DND-41 (cell line): Measurements from ENCODE around the gene SAPCD2.

Experiments
- ATAC-seq: fragments of 200-7000 bp; cut with Tn5 transposase; 3 replicates; pipeline ENCODE4 v1.9.1; 2021; ENCODE audit warnings: low read depth; ENCODE audit not compliant: insufficient read depth
- DNase-seq: peaks from one replicate; pipeline ENCODE4 v3.0.0-alpha.2; 2020
- H2AFZ ChIP-seq: 2 replicates; pipeline ENCODE4 v1.6.0; 2012; ENCODE audit warnings: low read depth, low read length
- H3K27ac ChIP-seq: 2 replicates; pipeline ENCODE4 v1.5.1; 2012; ENCODE audit warnings: low read length, inconsistent platforms
- H3K27me3 ChIP-seq: fragments of 200-600 bp; sonication (generic); 2 replicates; pipeline ENCODE4 v1.6.0; 2012; ENCODE audit warnings: low read length, mild to moderate bottlenecking, inconsistent platforms; ENCODE audit not compliant: insufficient read depth, poor library complexity
- H3K36me3 ChIP-seq: 2 replicates; pipeline ENCODE4 v1.5.1; 2012; ENCODE audit warnings: low read length, inconsistent platforms; ENCODE audit not compliant: insufficient read depth
- H3K4me1 ChIP-seq: 2 replicates; pipeline ENCODE4 v1.5.1; 2012; ENCODE audit warnings: mild to moderate bottlenecking, low read length; ENCODE audit not compliant: insufficient read depth
- H3K4me2 ChIP-seq: 2 replicates; pipeline ENCODE4 v1.6.0; 2012; ENCODE audit warnings: mild to moderate bottlenecking, moderate library complexity, low read length, inconsistent platforms; ENCODE audit not compliant: insufficient read depth
- H3K4me3 ChIP-seq, 2 experiments: fragments of 200-600 bp in 1 of 2; shearing (Covaris generic) in 1 of 2; 2 replicates each; pipeline ENCODE4 v1.5.1; 2012 to 2016; ENCODE audit warnings: inconsistent platforms in 2 of 2, low read length in 2 of 2, mild to moderate bottlenecking in 2 of 2, low read depth in 1 of 2, moderate library complexity in 1 of 2
- H3K79me2 ChIP-seq: 2 replicates; pipeline ENCODE4 v1.6.0; 2012; ENCODE audit warnings: low read length, inconsistent platforms; ENCODE audit not compliant: insufficient read depth
- H3K9ac ChIP-seq: 2 replicates; pipeline ENCODE4 v1.6.0; 2012; ENCODE audit warnings: low read depth, mild to moderate bottlenecking, inconsistent platforms, low read length, moderate library complexity
- H3K9me3 ChIP-seq: 2 replicates; pipeline ENCODE4 v1.5.1; 2012; ENCODE audit warnings: low read length, moderate library complexity, mild to moderate bottlenecking, inconsistent platforms; ENCODE audit not compliant: insufficient read depth, severe bottlenecking
- H4K20me1 ChIP-seq: 2 replicates; pipeline ENCODE4 v1.6.0; 2012; ENCODE audit warnings: low read length; ENCODE audit not compliant: insufficient read depth
- CTCF ChIP-seq: IDR thresholded peaks from 2 replicates; pipeline ENCODE4 v1.5.1; 2012; ENCODE audit warnings: borderline replicate concordance, low read length, moderate library complexity, mild to moderate bottlenecking; ENCODE audit not compliant: poor library complexity, severe bottlenecking; ENCODE audit errors: extremely low read depth
- EZH2 ChIP-seq: IDR thresholded peaks from 3 replicates; pipeline ENCODE4 v1.6.1; 2012; ENCODE audit warnings: borderline replicate concordance, low read depth, mild to moderate bottlenecking, moderate library complexity, low read length, inconsistent platforms; ENCODE audit not compliant: severe bottlenecking

Gene SAPCD2

GRCh38 chr9:137070906-137071275 is 534 bp upstream of the SAPCD2 start:
- no peaks in the 10 kb centered on the region for H3K27me3 ChIP-seq
- no peak for ATAC-seq
- peak overlapping the region; percentile 32 for H3K27ac ChIP-seq
- peaks cover 16% of the 10 kb centered on the region for H3K79me2 ChIP-seq
- H3K4me3 ChIP-seq: peak overlapping the region; percentile 9 to 76; a peak in 3 of 4 replicates
- H2AFZ ChIP-seq: peak overlapping the region; percentile 62
- peaks cover 8% of the 10 kb centered on the region for H3K36me3 ChIP-seq
- H3K9ac ChIP-seq: peak overlapping the region; percentile 60
- no peak for TF ChIP-seq CTCF
- no peak for TF ChIP-seq EZH2
- H3K9me3 ChIP-seq: no peaks in the 10 kb centered on the region
- peak overlapping the region; percentile 97 for H3K4me2 ChIP-seq
- peaks cover 29% of the 10 kb centered on the region for H4K20me1 ChIP-seq
- no peak for DNase-seq
- peaks cover 37% of the 10 kb centered on the region for H3K4me1 ChIP-seq

- TF ChIP-seq EZH2 (no peak), CTCF (no peak)
- Histone ChIP-seq H2AFZ (no peak overlapping the region; the same call in 1 of the 2 replicates), H3K4me1 (peaks cover 37% of the 10 kb centered on the region), H3K4me3 (peak overlapping the region; percentile 53 to 76; a peak in 3 of 4 replicates), H3K27ac (peak overlapping the region; percentile 6; the same call in 1 of the 2 replicates), H3K79me2 (peaks cover 16% of the 10 kb centered on the region), H3K9me3 (no peaks in the 10 kb centered on the region), H3K36me3 (peaks cover 20% of the 10 kb centered on the region), H3K9ac (peak overlapping the region; percentile 60), H3K27me3 (no peaks in the 10 kb centered on the region), H3K4me2 (peak overlapping the region; percentile 97), H4K20me1 (peaks cover 38% of the 10 kb centered on the region)
- ATAC-seq (peak; percentile 25; the same call in 1 of the 3 replicates), DNase-seq (peak; percentile 23)
Measured at GRCh38 chr9:137069508-137070091, 757 bp downstream of the SAPCD2 start.

GRCh38 chr9:137068539-137069507 is 1.5 kb downstream of the SAPCD2 start:
- peak overlapping the region; percentile 97 for H3K4me2 ChIP-seq
- H3K4me3 ChIP-seq: peak overlapping the region; percentile 53 to 76; a peak in 3 of 4 replicates
- no peak overlapping the region for H2AFZ ChIP-seq
- peak overlapping the region; percentile 60 for H3K9ac ChIP-seq
- H3K9me3 ChIP-seq: no peaks in the 10 kb centered on the region
- peaks cover 16% of the 10 kb centered on the region for H3K79me2 ChIP-seq
- no peaks in the 10 kb centered on the region for H3K27me3 ChIP-seq
- peaks cover 27% of the 10 kb centered on the region for H3K36me3 ChIP-seq
- DNase-seq: no peak
- H4K20me1 ChIP-seq: peaks cover 45% of the 10 kb centered on the region
- H3K27ac ChIP-seq: no peak overlapping the region; the same call in 1 of the 2 replicates
- no peak for TF ChIP-seq CTCF
- TF ChIP-seq EZH2: no peak
- H3K4me1 ChIP-seq: peaks cover 37% of the 10 kb centered on the region
- no peak for ATAC-seq
